Stimulated activated naive CD8-positive, alpha-beta T cell treated with anti-CD3 and anti-CD28 coated beads, Interleukin-15, Interleukin-2, amounts not matched to agents 100 U/mL and 50 U/mL, for 24 hours (primary cell): ENCODE data around the gene LMCD1.
A peak's percentile ranks its signal among the peaks of the same experiment; 100 is the strongest.

ENCODE experiments used
- ATAC-seq: fragments of 150-1000 bp; cut with Tn5 transposase; one replicate; pipeline ENCODE4 v1.10.0; 2021
- DNase-seq: peaks from one replicate; pipeline ENCODE4 v3.0.0; 2021

The LMCD1 gene

GRCh38 chr3:8584661-8585060 lies 83.0 kb downstream of the LMCD1 start:
- DNase-seq (no peak), ATAC-seq (no peak)

GRCh38 chr3:8589880-8590556 lies 88.4 kb downstream of the LMCD1 start:
- DNase-seq, result no peak
- ATAC-seq, result no peak

GRCh38 chr3:8593021-8593827 lies 91.6 kb downstream of the LMCD1 start:
- DNase-seq (no peak), ATAC-seq (peak; percentile 14)

GRCh38 chr3:8595252-8595651 lies 93.6 kb downstream of the LMCD1 start:
- no peak for ATAC-seq

GRCh38 chr3:8595695-8596115 lies 94.1 kb downstream of the LMCD1 start:
- DNase-seq, result no peak
- ATAC-seq, result no peak

More at GRCh38 chr3:8595252-8595651, 93.6 kb downstream of the LMCD1 start:
- DNase-seq, result no peak

GRCh38 chr3:8596321-8597218 lies 94.9 kb downstream of the LMCD1 start:
- DNase-seq (no peak), ATAC-seq (no peak)

GRCh38 chr3:8597219-8597853 lies 95.7 kb downstream of the LMCD1 start:
- DNase-seq (no peak), ATAC-seq (no peak)

- no peak for ATAC-seq
- no peak for DNase-seq
Measured at GRCh38 chr3:8599146-8599545, 97.5 kb downstream of the LMCD1 start.

GRCh38 chr3:8600457-8600856 lies 98.8 kb downstream of the LMCD1 start:
- DNase-seq, result no peak
- no peak for ATAC-seq

- DNase-seq, result no peak
- no peak for ATAC-seq
Measured at GRCh38 chr3:8603115-8603710, 101.6 kb downstream of the LMCD1 start.

GRCh38 chr3:8604006-8604405 lies 102.4 kb downstream of the LMCD1 start:
- no peak for ATAC-seq
- no peak for DNase-seq

- ATAC-seq (no peak), DNase-seq (no peak)
Measured at GRCh38 chr3:8604988-8605387, 103.4 kb downstream of the LMCD1 start.

- ATAC-seq, result no peak
- DNase-seq, result no peak
Measured at GRCh38 chr3:8606701-8607231, 105.1 kb downstream of the LMCD1 start.

GRCh38 chr3:8607234-8608040 lies 105.8 kb downstream of the LMCD1 start:
- no peak for DNase-seq
- ATAC-seq, result no peak

- no peak for DNase-seq
- peak; percentile 36 for ATAC-seq
Measured at GRCh38 chr3:8608041-8608790, 106.6 kb downstream of the LMCD1 start.

- DNase-seq, result no peak
- no peak for ATAC-seq
Measured at GRCh38 chr3:8608791-8609467, 107.3 kb downstream of the LMCD1 start.

- DNase-seq (no peak), ATAC-seq (no peak)
Measured at GRCh38 chr3:8610951-8611350, 109.3 kb downstream of the LMCD1 start.

- ATAC-seq (no peak), DNase-seq (no peak)
Measured at GRCh38 chr3:8617921-8618320, 116.3 kb downstream of the LMCD1 start.

GRCh38 chr3:8618950-8619349 lies 117.3 kb downstream of the LMCD1 start:
- DNase-seq (no peak), ATAC-seq (no peak)
